HG03354 (cell line): ENCODE data around the gene SYCE1.
"Not testable (repeated sequence)": the region's sequence is repeated elsewhere in the genome, so short reads cannot be mapped to it uniquely, and the experiment has no call there.

Experiments used
- ATAC-seq: cut with Tn5 transposase; IDR thresholded peaks from one replicate; pipeline ENCODE4 v1.9.1; 2021; ENCODE audit warnings: mild to moderate bottlenecking; ENCODE audit not compliant: unreplicated experiment, poor library complexity, severe bottlenecking

Gene SYCE1

DNA sequence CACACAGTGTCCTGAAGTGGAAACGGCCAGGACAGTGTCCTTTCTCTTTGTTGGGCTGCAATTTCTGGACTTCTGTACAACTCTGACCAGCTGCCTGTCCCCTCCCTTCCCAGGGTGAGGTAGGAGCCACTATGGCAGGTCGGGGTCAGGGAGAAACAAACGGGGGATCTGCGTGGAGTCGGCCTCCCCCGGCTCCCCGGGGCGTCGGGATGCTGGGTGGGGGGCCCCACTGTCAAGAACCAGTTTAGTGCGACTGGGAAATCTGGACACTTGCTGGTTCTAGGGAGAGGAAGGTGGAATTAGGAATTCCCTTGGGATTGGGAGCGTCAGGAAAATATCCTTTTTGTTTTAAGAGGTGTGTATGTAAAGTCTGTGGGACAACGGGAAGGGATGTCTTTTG, 567 bp downstream of the SYCE1 start:
- ATAC-seq = no peak

DNA sequence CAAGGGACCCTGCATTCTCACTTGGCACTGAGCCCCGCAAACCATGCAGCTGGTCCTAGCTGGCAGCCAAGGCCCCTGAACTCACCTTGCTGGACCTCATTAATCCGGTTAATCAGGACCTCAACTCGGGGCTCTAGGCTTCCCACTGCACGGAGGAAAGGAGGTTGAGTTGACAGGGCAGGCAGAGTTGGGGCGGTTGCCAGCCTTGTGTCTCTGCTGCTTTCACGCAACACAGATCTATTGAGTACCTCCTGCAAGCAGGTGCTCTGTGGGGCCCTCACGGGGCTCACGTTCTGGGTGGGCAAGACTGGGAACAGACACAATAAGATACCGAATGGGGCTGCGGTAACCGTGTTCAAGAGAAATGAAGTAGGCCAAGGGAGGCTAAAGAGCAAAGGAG, 6.2 kb downstream of the SYCE1 start:
- ATAC-seq = no peak

DNA sequence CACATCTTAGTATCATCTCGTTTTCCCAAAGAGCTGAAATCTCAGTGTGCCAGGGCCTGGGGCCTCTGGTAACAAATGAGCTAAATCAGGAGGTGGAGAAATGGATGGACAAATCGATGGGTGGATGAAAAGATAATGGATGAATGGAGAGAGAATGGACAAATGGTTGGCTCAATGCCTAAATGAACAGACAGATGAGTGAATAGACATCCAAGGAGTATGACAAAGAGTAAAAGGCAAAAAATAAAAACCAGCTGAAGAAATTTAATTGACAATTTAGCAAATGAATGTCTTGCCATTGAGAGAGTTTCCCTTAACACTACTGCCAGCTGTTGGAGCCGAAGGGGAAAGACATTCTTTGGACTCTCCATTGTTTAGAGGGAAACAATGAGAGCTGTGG, 8.0 kb downstream of the SYCE1 start:
- no peak for ATAC-seq

DNA sequence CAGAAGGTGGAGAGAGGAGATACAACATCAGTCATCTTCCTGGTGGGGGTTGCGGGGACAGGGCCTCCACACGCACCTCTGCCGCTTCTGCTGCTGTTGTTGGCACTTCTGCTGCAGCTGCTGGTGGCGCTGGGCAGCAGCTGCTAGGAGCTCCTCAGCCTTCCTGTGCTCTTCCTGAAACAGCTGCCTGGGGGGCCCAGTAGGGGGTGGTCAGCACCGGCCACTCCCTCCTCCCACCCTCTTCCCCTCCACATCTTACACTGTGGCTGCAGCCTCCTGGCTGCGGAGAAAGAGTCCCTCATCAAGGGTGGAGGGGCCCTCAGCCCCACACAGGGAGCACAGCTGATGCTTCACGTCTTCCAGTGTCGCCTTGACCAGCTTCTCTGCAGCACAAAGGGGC, 9.9 kb downstream of the SYCE1 start:
- ATAC-seq = no peak

DNA sequence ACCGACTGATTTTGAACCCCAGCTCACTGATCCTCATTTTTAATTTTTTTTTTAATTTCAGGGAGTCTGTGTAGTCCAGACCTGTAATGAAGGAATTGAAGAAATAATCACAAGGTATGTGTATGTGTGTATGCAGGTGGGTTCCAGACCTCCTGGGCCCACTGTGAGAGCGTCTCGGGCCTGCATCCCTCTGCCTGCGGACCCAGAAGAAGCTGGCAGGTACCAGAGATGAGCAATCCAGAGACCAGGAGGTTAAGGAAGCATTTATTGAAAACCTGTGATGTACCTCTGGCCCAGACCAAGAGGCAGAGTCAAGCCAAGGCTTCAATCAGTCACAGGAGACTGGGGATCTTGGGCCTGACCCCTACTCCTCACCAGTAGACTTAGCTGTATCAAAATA, 10.8 kb downstream of the SYCE1 start:
- no peak for ATAC-seq

DNA sequence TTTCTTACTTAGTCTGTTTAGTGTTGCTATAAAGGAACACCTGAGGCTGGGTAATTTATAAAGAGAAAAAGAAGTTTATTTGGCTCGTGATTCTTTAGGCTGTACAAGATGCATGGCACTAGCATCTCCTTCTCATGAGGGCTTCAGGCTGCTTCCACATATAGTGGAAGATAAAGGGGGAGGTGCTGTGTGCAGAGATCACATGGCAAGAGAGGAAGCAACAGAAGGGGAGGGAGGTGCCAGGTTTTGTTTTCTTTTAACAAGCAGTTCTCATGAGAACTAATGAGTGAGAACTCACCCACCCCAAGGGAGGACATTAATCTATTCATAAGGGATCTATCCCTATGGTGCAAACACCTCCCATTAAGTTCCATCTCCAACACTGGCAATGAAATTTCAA, 20.9 kb downstream of the SYCE1 start:
- no peak for ATAC-seq

DNA sequence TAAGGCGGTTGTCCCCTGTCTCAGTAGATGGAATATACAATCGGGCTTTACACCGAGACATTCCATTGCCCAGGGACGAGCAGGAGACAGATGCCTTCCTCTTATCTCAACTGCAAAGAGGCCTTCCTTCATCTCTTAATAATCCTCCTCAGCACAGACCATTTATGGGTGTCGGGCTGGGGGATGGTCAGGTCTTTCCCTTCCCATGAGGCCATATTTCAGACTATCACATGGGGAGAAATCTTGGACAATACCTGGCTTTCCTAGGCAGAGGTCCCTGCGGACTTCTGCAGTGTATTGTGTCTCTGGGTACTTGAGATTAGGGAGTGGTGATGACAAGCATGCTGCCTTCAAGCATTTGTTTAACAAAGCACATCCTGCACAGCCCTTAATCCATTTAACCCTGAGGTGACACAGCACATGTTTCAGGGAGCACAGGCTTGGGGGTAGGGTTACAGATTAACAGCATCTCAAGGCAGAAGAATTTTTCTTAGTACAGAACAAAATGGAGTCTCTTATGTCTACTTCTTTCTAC, 23.9 kb downstream of the SYCE1 start:
- ATAC-seq = not testable (repeated sequence)

DNA sequence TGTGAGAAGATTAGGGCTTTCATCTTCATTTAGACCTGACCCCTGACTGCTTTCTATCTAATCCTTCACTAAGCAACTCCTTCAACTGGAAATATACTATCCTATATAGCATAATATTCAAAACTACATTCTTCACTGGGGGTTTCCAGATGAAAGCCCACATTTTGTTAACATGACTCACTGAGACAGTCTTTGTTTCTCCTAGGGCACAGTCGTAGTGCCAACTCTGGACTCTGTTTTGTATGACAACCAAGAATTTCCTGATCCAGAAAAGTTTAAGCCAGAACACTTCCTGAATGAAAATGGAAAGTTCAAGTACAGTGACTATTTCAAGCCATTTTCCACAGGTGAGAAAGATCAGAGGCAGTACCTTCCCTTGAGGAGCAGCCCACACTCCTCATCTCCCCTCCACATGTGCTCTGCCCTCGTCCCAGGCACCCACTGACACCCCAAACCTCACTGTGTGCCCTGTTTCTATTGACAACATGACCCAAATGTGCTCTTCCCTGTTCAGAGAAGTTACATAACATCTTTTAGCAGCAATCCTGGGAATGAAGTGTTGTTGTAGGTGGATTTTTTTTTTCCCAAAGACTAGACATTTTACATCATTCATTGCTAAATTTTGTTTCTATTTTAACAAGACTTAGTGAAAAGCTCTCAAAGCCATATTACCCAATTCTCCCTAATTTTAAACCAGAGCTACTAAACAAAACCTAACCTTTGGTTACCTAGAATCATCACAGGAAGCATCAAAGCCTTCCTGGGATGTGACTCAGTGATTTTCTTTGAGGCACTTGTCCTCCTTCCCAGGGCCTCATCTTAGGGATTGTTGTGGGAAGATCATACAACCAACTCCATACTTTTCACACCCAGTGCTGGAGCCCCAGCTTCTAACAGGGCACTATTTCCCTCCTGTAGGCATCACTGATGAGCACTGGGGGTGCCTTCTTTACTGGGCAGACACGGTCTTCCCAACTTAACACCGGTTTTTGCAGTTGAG, 27.5 kb downstream of the SYCE1 start:
- no peak for ATAC-seq

DNA sequence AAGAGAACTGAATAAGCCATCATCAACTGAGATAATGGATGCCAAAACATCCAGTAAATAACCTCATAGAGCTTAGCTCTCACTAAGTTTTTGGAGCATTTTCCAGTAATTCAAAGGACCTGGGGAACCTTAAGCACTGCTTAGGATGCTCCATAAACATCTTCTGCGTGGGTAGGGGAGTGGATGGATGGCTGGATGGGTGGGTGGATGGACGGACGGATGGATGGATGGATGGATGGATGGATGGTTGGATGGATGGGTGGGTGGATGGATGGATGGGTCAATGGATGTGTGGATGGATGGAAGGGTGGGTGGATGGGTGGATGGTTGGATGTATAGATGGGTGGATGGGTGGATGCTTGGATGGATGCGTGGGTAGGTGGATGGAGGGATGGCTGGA, 29.2 kb downstream of the SYCE1 start:
- ATAC-seq = no peak

DNA sequence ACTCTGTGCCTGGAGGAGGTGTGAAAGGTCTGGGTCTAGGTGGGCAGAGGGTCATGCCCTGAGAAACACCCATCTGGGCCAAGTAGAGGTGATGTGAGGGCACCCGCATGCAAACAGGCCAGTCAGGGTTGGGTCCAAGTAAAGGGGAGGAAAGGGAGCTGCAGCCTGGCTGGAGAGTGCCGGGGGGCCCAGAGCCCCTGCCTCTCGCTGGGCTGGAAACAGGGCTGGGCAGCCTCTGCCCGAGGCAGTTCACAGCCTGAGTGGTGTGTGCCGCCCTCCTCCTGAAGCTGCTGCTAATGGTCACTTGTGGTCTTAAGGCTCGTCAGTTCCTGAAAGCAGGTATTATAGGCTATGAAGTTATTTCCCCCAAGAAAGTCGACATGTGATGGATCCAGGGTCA, 31.0 kb downstream of the SYCE1 start:
- no peak for ATAC-seq

DNA sequence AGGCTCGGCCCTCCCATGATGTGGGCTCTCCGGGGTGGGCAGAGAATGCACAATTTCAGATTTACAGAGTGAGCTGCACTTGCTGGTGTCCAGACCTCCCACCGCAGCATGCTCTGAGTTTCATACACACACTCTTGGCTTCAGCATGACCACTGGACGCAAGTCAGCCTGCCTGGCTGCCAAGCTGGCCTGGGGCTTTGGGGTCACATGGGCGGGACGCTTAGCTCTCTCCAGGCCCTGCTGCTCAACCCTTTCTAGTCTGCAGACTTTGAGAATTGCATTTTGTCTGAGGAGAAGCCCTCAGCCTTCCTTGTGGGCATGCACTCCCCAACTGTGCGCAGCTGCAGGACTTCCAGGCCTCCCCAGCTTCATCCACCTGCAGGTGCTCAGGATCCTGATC, 32.5 kb downstream of the SYCE1 start:
- ATAC-seq = no peak

DNA sequence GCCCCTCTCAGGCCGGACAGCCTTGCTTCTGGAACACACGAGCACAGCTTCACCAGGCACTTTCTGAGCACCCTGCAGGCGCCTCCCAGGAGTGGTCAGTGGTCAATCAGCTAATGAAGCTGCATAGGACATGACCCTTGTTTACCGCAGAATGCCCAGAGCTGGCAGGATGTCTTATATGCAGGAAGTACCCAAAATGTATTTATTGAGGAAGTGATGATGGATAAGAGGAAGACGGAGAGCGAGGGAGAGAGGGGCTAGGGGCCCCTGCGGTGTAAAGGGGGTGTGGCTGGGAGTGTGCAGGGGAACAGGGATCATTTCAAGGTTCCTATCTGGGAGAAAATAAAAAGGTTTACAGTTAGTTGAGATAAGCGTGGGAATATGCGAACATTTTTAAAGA, 34.9 kb downstream of the SYCE1 start:
- no peak for ATAC-seq

DNA sequence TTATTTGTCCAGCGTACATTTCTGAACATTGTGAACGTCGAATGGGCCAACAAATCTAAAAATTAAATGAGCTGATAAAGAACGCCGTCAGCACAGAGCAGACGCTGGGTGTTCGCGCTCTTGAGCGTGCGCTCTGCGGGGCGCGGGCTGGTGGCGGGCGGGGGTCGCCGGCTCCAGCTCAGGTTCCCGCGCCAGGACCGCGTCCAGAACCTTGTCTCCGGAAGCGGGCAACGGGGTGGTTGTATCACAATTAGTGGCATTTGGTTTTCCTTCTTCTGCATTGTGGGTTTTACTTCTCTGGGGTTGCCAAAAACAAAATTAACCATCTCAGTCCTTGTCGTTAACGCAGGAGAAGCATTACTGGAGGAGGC, 35.8 kb downstream of the SYCE1 start:
- no peak for ATAC-seq

DNA sequence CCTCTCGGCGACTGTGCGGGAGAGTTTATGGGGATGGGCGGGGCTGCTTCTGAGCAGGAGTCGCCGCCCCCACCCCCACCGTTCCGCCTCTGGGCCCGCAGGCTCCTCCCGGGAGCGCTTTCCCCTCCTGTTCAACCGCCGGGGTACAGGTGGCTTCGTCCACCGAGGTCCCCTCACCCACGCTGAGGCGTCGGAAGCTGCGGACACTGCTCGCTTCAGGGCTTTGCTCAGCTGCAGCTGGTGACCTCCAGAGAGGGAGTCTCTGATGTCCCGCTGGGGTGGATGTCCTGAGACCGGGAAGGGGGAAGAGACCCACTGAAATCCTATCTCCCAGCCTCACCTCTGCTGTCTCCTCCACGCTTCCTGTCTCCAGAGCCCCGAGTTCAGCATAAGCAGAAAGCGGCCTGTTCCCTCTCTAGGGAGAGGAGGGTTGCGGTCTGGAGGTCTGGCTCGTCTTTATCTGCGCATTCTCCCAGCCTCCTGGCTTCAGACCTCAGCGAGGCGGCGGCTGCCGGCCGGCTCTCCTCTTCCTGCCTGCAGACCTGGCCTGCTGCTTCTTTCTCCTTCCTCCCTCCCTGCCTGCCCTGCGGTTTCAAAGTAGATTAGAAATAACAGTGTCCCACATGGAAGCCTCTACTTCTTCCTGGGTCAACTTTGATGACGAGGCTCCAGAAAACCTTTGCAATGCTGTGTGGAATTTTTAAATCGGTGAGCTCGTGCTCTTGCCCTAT, 36.4 kb downstream of the SYCE1 start:
- no peak for ATAC-seq

DNA sequence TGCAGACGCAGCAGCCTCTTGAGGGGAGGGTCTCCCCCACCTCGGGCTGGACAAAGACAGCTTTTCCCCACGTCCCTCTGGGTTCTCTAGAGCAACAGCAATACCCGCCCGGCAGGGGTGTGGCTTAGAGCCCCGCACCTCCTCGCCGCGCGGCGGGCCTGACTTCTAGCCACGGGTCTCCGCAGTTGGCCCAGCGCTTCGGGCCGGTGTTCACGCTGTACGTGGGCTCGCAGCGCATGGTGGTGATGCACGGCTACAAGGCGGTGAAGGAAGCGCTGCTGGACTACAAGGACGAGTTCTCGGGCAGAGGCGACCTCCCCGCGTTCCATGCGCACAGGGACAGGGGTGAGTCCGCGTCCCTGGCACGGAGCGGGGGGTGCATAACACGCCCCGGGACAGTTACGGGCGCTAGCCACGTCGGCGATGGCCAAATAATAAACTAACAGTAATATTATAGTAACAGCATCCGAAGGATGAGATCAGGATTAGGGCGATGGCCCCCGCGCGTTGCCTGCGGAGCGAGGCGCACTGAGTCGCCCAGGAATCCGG, 37.0 kb downstream of the SYCE1 start:
- ATAC-seq = no peak

DNA sequence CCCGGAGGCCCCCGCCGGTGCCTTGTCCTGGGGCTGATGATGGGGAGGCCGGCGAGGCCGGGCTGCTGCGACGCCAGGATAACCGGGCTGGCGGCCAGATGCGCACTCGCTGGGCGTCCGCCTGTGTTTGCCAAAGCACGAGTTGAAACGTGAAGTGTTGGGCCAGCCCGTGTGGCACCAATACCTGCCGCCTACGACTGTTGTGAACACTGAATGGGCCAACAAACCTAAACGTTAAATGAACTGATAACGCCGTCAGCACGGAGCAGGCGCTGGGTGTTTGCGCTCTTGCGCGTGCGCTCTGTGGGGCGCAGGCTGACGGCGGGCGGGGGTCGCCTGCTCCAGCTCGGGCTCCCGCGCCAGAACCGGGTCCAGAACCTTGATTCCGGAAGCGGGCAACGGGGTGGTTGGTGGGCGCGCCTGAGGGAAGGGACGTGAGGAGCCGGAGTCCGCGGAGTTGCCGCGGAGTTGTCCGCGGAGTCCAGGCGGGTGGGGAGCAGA, 37.6 kb downstream of the SYCE1 start:
- no peak for ATAC-seq

DNA sequence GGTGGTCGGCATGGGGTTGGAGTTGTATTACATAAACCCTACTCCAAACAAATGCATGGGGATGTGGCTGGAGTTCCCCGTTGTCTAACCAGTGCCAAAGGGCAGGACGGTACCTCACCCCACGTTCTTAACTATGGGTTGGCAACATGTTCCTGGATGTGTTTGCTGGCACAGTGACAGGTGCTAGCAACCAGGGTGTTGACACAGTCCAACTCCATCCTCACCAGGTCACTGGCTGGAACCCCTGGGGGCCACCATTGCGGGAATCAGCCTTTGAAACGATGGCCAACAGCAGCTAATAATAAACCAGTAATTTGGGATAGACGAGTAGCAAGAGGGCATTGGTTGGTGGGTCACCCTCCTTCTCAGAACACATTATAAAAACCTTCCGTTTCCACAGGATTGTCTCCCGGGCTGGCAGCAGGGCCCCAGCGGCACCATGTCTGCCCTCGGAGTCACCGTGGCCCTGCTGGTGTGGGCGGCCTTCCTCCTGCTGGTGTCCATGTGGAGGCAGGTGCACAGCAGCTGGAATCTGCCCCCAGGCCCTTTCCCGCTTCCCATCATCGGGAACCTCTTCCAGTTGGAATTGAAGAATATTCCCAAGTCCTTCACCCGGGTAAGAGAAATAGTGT, 38.3 kb downstream of the SYCE1 start, which contains the start of gene CYP2E1:
Gene CYP2E1 (plus strand): TSS at position 407 of the 632 bp plus-strand sequence. CDS start 33 bp downstream, at position 440.
- no peak for ATAC-seq

DNA sequence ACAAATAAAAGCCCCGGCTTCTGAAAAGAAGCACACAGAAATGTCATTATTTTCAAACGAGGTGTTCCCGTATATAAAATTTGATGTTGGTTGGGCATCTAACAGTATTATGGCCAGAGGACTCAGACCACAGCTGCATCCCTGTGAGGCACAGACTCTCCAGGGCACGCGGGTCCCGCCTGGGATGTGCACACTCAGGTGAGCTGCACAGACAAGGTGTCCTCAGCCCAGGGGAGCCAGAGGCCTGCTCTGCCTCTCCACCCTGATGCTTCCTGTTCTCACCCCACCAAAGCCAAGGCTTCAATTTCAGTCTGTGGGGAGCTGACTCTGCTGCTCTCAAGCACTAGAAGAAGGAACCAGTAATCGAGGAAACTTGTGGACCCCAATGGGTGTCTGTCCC, 39.9 kb downstream of the SYCE1 start:
- no peak for ATAC-seq

DNA sequence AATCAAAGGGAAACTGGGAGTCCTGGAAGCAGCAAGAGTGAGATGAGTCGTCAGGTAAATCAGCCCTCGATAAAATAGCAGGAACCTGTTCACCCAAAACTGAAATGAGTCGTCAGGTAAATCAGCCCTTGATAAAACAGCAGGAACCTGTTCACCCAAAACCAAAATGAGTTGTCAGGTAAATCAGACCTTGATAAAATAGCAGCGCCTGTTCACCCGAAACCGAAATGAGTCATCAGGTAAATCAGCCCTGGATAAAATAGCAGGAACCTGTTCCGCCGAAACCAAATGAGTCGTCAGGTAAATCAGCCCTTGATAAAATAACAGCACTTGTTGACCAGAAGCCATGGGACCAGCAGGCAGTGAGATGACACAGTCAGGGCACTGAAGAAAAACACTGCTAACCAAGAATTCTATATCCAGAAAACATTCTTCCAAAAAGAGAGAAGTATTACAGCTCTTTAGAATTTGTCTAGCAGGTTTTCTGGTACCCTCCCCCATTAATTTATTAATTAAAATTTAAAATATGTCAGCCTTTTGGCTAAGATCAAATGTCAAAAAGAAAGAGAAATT, 41.7 kb downstream of the SYCE1 start:
- no peak for ATAC-seq
